ENCODE data around the gene GPA33.
A peak's percentile ranks its signal among the peaks of the same experiment; 100 is the strongest.

GPA33 gene

DNA sequence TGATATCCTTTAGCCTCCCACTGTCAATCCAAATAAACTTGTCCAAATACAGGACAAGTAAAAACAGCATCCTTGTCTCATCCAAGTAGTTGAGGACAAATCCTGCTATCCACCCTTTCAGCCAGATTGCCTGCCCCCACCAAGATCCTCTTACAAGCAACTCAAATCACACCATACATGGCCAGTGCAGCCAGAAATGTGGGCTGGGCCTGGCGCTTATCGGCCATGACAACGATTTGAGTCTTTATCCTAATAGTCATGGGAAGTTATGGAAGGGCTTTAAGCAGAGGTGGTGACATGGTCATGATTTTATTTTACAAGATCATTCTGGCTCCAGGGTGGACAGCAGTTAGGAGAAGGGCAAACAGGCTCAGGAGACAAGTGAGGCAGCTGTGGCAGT is 6.3 kb downstream of the GPA33 start:
- no peak for DNase-seq

DNA sequence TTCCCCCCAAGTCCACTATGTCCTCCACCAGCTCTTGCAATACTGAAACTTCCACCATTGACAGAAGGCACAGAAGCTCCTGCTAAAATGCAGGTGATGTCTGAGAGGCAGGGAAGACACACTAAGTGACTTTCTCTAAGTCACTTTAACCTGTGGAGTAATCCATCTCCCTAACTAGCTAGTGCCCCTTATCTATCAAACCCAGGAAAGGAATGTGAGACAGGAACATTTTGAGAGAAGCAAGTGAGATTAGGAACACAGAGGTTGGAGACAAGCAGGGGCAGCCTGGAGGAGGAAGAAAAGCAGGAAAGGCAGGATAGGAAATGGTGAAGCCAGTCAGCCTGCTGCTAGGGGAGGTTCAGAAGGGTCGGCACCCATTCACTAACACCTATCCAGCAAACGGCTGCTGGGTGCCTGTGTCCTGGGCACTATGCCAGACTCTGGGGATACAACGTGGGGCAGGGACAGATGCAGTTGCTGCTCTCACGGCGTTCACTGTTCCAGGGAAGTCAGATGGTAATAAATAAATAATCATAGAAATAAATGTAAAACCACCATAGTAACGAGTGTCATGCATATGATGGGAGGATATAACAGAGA is 7.0 kb downstream of the GPA33 start:
- no peak for DNase-seq

DNA sequence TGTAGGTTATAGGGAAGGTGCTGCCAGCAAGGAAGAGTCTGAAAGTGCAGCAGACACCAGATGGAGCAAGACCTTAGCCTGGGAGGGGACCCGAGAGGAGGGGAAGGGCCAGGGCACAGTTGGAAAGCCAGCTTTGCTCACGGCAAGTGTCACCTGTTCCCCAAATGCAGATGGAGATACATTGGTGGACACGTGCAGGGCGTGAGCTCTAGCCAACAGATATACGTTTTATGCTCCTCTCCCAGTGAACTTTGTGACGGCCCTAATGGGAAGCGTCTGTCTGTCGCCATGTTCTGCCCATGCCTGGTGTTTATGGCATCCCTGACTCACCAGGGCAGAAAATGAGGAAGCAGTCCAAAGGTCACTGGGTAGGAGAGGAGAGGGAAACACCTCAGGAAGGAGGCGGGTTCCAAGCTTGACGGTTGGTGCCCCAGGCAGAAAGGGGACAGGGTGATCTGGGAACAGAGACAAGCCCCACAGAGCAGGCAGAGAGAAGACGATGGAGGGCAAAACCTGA is 7.6 kb downstream of the GPA33 start:
- DNase-seq: no peak

GRCh38 chr1:167081594-167082156 is 8.5 kb downstream of the GPA33 start:
- no peak for DNase-seq

DNA sequence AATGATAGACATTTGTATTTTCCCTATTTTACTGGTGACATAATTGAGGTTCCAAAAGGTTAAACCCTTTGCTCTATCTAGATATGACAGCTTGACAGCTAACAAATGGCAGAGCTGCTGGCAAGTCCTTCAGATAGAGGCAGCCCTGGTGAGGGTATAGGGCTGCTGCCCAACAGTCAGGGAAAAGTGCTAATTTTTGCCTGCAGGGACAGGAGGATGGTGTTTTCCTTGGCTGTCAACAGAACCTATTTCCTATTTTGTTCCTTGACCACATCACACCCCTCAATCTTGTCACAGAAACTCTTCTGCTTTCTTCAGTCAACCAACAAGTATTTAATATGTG is 12.3 kb downstream of the GPA33 start:
- DNase-seq: no peak

GRCh38 chr1:167077128-167077867 is 12.9 kb downstream of the GPA33 start:
- DNase-seq: no peak

DNA sequence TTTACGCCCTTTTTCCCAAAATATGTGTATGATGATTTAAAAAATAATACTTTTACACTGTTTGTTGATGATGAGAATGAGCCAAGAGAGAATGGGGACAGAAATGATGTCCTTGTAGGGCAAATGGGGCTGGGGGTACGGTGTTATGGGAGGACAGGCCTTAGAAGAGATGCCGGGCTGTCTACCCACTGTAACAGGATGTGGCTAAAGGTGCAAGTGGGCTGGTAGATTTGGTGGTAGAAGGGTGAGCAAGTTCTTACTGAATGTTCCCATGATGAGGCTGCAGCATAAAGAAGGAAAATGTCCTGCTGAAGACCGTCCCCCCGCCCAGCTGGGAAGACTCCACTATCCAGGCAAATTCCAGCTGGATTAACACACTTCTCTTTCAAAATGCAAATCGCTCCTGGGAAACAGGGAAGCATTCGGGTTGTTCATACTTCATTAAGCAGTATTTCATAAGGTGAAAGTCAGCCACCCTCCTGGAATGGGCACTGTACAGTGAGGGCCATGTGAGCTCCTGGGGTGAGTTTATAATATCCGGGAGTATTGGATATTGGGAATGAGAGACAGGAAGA is 14.0 kb downstream of the GPA33 start:
- no peak for DNase-seq

- no peak for DNase-seq
These were observed 18.9 kb downstream of the GPA33 start for GRCh38 chr1:167071286-167071685.

- no peak for DNase-seq
These were observed 21.4 kb downstream of the GPA33 start for GRCh38 chr1:167068761-167069160.

- no peak for DNase-seq
These were observed 22.3 kb downstream of the GPA33 start for GRCh38 chr1:167067904-167068303.

- peak; percentile 33 to 63 for DNase-seq
These were observed 23.6 kb downstream of the GPA33 start for GRCh38 chr1:167066333-167067122.

DNA sequence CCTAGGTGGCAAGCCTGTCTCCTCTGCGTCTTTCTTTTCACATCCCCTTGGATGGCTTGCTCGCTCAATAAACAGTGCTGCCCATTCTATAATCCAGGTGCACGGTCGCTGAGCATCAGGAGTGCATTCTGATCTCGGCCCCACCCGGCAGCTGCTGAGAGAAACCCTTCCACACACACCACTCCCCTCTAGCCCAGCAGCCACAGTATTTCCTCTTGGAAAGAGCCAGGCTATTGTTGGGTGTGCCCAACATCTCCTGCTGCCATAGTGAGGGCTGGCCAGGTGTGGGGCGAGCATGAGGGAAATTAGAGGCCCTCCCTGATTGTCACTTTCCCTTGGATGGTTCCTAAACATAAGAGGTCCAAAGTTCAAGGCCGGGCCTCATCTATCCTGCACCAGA is 24.7 kb downstream of the GPA33 start:
- no peak for DNase-seq

- no peak for DNase-seq
These were observed 25.6 kb downstream of the GPA33 start for GRCh38 chr1:167064621-167065020.

DNA sequence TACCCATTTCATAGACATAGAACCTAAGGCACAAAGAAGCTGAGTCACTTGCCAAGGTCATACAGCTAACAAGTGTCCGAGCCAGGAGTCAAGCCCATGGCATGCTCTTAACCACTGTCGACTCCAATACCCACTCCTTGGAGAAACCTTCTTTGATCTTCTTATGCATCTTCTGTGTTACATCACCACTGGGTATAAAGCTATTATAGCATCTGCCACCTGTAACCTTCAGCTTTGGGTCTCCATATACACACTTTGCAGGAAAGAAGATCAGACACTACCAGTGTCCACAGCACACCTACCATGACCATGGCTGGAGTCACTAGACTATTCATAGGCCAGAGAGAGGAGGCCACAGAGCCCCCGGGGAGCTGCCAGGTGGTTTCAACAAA is 29.1 kb downstream of the GPA33 start:
- DNase-seq: no peak

DNA sequence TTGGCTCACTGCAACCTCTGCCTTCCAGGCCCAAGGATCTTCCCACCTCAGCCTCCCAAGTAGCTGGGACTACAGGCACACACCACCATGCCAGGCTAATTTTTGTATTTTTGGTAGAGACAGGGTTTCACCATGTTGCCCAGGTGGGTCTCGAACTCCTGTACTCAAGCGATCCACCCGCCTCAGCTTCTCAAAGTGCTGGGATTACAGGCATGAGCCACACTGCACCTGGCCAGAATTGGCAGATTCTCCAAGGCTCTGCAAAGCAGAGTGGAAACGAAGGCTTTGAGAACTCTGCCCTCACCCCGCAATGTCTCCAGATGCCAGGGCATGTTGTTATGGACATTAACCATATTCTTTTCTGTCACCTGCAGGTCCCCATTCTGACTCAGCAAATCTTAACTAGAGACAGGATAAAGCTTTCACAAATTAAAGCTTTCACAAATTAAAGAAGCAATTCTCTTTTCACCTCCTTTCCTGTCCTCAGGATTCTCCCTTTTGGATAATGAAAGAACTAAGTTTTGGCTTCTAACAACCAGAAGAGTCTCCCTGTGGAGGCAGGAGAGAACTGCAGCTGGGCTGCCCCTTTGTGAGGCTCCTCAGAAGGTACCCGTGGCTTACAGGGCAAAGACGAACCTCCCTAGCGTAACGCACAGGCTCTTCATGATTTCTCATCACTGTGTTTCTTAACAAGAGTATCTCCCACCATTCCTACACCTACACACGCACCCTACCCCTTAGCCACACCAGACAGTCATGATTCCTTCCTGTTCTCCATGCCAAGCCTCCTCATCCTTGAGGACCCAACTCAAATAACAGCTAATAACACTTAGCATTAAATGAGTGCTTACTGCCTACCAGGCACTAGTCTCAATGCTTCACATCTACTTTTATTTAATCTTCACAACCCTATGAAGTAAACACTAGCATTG is 29.8 kb downstream of the GPA33 start:
- DNase-seq: no peak

DNA sequence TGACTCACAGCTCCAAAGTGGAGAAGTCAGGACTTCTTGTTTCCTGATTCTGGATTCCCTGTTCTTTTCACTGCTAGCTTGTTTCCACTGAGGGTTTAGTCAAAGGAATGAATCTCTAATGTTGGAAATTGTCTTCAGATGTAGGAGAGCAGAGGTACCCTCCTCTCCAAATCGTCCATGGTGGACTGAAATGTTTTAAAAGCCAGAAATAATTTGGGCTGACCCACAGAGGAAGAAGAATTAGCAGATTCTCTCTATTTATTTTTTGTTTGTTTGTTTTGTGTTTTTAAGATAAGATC is 30.4 kb downstream of the GPA33 start:
- no peak for DNase-seq

DNA sequence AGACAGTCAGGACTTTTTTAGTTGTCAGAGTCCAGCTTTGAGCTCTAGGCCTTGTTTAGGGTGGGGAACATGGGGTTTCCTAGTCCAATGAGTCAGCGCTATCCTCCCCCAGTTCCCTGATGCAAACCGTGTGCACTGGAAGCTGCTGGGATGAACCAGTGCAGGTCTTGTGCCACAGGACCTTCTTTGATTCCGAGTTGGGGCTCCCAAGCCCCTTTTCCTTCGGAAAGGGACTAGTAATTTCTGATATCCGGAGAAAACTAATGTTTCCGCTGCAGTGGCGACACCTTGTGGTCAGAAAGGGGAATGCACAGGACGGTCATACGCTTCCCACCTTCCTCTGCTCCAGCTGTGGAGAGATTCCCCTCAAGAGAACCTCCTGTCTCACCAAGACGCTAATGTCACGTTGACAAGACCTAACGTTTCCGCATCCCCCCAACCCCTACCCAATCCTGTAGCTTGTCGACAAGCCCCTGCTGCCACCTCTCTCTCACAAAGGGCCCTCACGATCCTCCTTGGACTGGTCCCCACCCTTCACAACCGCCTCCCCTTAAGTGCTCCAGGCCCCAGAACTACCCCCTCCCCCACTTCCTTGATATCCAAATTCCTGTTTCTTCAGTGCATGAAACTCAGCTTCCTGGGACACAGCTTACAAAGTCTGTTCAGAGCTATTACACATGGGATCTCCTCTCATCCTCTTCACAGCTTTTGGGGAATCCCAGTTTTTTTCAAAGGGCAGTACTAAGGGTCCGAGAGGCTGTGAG is 30.9 kb downstream of the GPA33 start:
- peak; percentile 41 to 54 for DNase-seq

- peak; percentile 31 to 60 for DNase-seq
These were observed 32.9 kb downstream of the GPA33 start for GRCh38 chr1:167057241-167057688.

GRCh38 chr1:167056529-167057231 is 33.5 kb downstream of the GPA33 start:
- DNase-seq: no peak

- no peak for DNase-seq
These were observed 35.1 kb downstream of the GPA33 start for GRCh38 chr1:167054946-167055630.
